Cardiac muscle cell (in vitro differentiated cells and primary cell): ENCODE results near the gene ATP5PF. TPM values are rescaled to one million over a fixed set of nuclear protein-coding genes. Genes with fewer than 3 reads are reported as not detected.
"Not testable (repeated sequence)": the region's sequence is repeated elsewhere in the genome, so short reads cannot be mapped to it uniquely, and the experiment has no call there.

Experiments
- DNase-seq, 2 donors: peaks; one replicate each; pipeline versions ENCODE4 v3.0.0 to v3.0.0-alpha.2; 2010 to 2017; ENCODE audit warnings: low read depth in 1 of 2, low spot score in 1 of 2
- H3K27ac ChIP-seq: fragments of 200-600 bp; sonication (generic); 2 replicates; pipeline ENCODE4 v1.5.1; 2016
- H3K27me3 ChIP-seq: fragments of 200-600 bp; sonication (generic); 2 replicates; pipeline ENCODE4 v1.6.0; 2016; ENCODE audit warnings: control low read depth
- H3K36me3 ChIP-seq: fragments of 200-600 bp; sonication (generic); 2 replicates; pipeline ENCODE4 v1.5.1; 2016; ENCODE audit warnings: control low read depth
- H3K4me1 ChIP-seq: fragments of 200-600 bp; sonication (generic); 2 replicates; pipeline ENCODE4 v1.8.1; 2017; ENCODE audit warnings: low read depth, mild to moderate bottlenecking, mixed run types
- H3K4me3 ChIP-seq: fragments of 200-600 bp; sonication (generic); 2 replicates; pipeline ENCODE4 v1.5.1; 2016; ENCODE audit warnings: mild to moderate bottlenecking
- H3K9me3 ChIP-seq: fragments of 200-600 bp; sonication (generic); 2 replicates; pipeline ENCODE4 v1.5.1; 2017; ENCODE audit warnings: low read depth, mild to moderate bottlenecking, control low read depth
- CTCF ChIP-seq: IDR thresholded peaks from 2 replicates; pipeline ENCODE4 v1.5.1; 2012; ENCODE audit warnings: low read depth, mild to moderate bottlenecking, low read length
- polyA plus RNA-seq: library from polyadenylated mRNA; unstranded; fragments of >200 nt; fragmentation: Nextera tagmentation; extraction: Ambion mirVana; gene quantifications from 2 replicates; pipeline ENCODE4 v1.2.1, GENCODE V29; 2016
- total RNA-seq: library from RNA; depleted of rRNA; stranded (reverse); fragments of >200 nt; gene quantifications from 2 replicates; pipeline ENCODE4 v1.2.3, GENCODE V29; 2016

ATP5PF gene, protein sequence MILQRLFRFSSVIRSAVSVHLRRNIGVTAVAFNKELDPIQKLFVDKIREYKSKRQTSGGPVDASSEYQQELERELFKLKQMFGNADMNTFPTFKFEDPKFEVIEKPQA
- 252 and 394 TPM in 2 replicates for total RNA-seq
- 903 and 1,079 TPM in 2 replicates for polyA plus RNA-seq

DNA sequence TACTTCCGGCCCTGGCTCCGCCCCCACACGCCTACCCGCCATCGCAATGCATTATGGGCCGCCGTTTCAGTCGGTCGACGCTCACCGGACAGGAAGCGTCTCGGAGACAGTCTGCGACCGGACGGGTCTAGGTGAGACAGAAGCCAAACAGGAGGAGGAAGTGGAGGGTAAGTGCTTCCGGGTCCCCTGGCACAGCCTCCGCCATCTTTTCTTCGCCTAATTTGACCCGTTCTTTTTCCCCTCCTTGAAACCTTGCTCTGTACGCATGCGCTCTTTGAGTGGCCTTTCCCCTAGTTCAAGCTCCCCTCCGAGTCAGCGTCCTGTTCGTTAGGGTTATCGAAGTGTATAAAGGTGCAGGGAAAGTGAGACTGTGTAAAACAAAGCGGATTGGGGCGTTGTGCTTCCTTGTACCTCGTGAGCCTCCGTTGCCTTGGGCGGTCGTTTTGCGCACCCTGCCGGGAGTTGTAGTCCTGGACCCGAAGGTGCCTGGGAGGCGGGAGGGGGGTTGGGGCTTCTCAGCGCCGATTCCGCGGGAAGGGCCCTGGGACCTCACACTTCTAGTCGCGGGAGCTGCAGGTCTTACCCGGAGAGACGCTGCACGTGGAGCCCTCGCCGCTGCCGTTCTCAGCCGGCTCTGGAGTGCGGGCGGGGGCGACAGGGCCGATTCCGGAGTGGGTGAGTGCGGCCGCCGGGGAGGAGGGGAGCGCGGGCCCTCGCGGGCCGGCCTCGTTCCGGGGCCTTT is at the start of gene ATP5PF, which contains the start of gene GABPA:
Gene ATP5PF (minus strand): TSS at position 1 of the 742 bp plus-strand sequence. CDS start 5,110 bp downstream, outside the sequence.
Gene GABPA (plus strand): TSS at position 69 of the 742 bp plus-strand sequence. CDS start 6,627 bp downstream, outside the sequence.
- Histone ChIP-seq H3K27ac (peak within 1 kb of the TSS; percentile 96), H3K27me3 (no peaks in the 10 kb centered on the region), H3K9me3 (no peaks in the 10 kb centered on the region), H3K36me3 (peaks cover 4% of the 10 kb centered on the region), H3K4me3 (peak within 1 kb of the TSS; percentile 85), H3K4me1 (peaks cover 32% of the 10 kb centered on the region)
- peak; percentile 97 to 99 for DNase-seq
- TF ChIP-seq CTCF: peak; percentile 5

- not testable (repeated sequence) for H3K9me3 ChIP-seq, DNase-seq, H3K4me1 ChIP-seq, H3K27ac ChIP-seq, H3K36me3 ChIP-seq, H3K27me3 ChIP-seq, H3K4me3 ChIP-seq
Observed at GRCh38 chr21:25778126-25778875, 43.6 kb upstream of the ATP5PF start.

DNA sequence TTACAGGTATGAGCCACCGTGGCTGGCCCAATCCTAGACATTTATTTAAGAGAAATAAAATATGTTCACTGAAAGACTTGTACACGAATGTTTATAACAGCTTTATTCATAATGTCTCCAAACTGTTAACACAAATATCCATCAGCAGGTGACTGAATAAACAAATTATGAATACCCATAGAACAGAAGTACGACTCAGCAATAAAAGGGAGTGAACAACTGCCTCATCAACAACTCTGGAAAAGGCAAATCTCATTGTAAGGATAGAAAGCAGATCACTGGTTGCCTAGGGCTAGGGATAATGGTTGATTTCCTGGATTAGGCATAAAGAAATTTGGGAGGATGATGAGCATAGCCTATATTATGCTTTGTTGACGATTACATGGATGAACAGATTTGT is 41.7 kb upstream of the ATP5PF start:
- TF ChIP-seq CTCF: no peak
- Histone ChIP-seq H3K4me3 (no peak overlapping the region), H3K36me3 (no peaks in the 10 kb centered on the region), H3K9me3 (no peaks in the 10 kb centered on the region), H3K27ac (no peak overlapping the region), H3K27me3 (no peaks in the 10 kb centered on the region), H3K4me1 (no peaks in the 10 kb centered on the region)
- DNase-seq: no peak

- no peak for TF ChIP-seq CTCF
- H3K27me3 ChIP-seq: no peaks in the 10 kb centered on the region
- no peaks in the 10 kb centered on the region for H3K4me1 ChIP-seq
- H3K9me3 ChIP-seq: no peaks in the 10 kb centered on the region
- H3K36me3 ChIP-seq: peaks cover 11% of the 10 kb centered on the region
- H3K27ac ChIP-seq: peak overlapping the region; percentile 37
- DNase-seq: no peak
- H3K4me3 ChIP-seq: no peak overlapping the region
Observed at GRCh38 chr21:25772686-25773085, 38.0 kb upstream of the ATP5PF start.

DNA sequence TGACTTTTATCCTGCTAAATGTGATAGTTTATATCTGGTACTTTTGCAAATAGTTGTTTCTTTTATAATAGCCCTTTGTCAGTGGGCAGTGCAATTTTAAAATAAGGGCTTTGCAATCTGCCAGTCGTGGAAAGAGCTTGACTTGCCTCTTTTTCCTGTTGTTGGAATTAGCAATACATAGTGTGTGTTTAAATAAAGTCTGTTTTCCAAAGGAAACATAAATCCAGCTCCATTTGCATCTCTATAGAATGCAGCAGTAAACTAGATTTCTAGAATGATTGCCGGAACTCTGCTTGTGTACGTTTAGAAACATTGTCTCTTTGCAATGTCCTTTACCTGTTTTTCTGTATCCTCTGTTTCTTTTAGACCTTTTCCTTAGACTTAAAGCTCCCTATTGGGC is 33.2 kb upstream of the ATP5PF start:
- Histone ChIP-seq H3K27ac (no peak overlapping the region), H3K9me3 (no peaks in the 10 kb centered on the region), H3K27me3 (no peaks in the 10 kb centered on the region), H3K4me1 (no peaks in the 10 kb centered on the region), H3K4me3 (no peak overlapping the region), H3K36me3 (peaks cover 35% of the 10 kb centered on the region)
- no peak for DNase-seq
- TF ChIP-seq CTCF: no peak
